Measurements from ENCODE around the gene ZFYVE28. TPM values are rescaled to one million over a fixed set of nuclear protein-coding genes. Genes with fewer than 3 reads are reported as not detected.

Gene ZFYVE28
- total RNA-seq, 2 donors from 2014 or later: 6.6 to 30.2 TPM

GRCh38 chr4:2372488-2373030, 45.9 kb downstream of the ZFYVE28 start:
- intact Hi-C loops (cut with DNase I): no loop called here
- no peak overlapping the region for H3K27ac ChIP-seq
- no peaks in the 10 kb centered on the region for H3K4me1 ChIP-seq (replicated peaks)
- TF ChIP-seq POLR2A (IDR thresholded peaks at IDR 0.05) (no peak), POLR2AphosphoS5 (IDR thresholded peaks at IDR 0.05) (no peak), CTCF (IDR thresholded peaks at IDR 0.05) (no peak)
- H3K27me3 ChIP-seq (replicated peaks; ENCODE audit: insufficient read depth): no peaks in the 10 kb centered on the region
- DNase-seq (ENCODE audit: low spot score): no peak
- H3K9me3 ChIP-seq: no peaks in the 10 kb centered on the region
- no peaks in the 10 kb centered on the region for H3K36me3 ChIP-seq
- WGBS: 83% methylated on average over 14 of the region's 14 CpGs
- H3K4me3 ChIP-seq: no peak overlapping the region

GRCh38 chr4:2371765-2372487, 46.5 kb downstream of the ZFYVE28 start:
- Histone ChIP-seq H3K27ac (no peak overlapping the region), H3K4me3 (no peak overlapping the region), H3K4me1 (replicated peaks) (no peaks in the 10 kb centered on the region), H3K36me3 (no peaks in the 10 kb centered on the region), H3K9me3 (no peaks in the 10 kb centered on the region), H3K27me3 (replicated peaks; ENCODE audit: insufficient read depth) (no peaks in the 10 kb centered on the region)
- TF ChIP-seq CTCF (IDR thresholded peaks at IDR 0.05): no peak
- TF ChIP-seq POLR2A (IDR thresholded peaks at IDR 0.05): no peak
- TF ChIP-seq POLR2AphosphoS5 (IDR thresholded peaks at IDR 0.05): no peak
- intact Hi-C loops (cut with DNase I): no loop called here
- 73% methylated on average over 26 of the region's 27 CpGs for WGBS
- DNase-seq (ENCODE audit: low spot score): no peak

GRCh38 chr4:2370597-2371320, 47.7 kb downstream of the ZFYVE28 start:
- TF ChIP-seq POLR2A (IDR thresholded peaks at IDR 0.05): no peak
- no peak for TF ChIP-seq POLR2AphosphoS5 (IDR thresholded peaks at IDR 0.05)
- TF ChIP-seq CTCF (IDR thresholded peaks at IDR 0.05): no peak
- intact Hi-C loops (cut with DNase I): no loop called here
- H3K27me3 ChIP-seq (replicated peaks; ENCODE audit: insufficient read depth): no peaks in the 10 kb centered on the region
- no peak overlapping the region for H3K27ac ChIP-seq
- H3K4me1 ChIP-seq (replicated peaks): no peaks in the 10 kb centered on the region
- H3K4me3 ChIP-seq: no peak overlapping the region
- no peaks in the 10 kb centered on the region for H3K9me3 ChIP-seq
- DNase-seq (ENCODE audit: low spot score): no peak
- WGBS: 84% methylated on average over 25 of the region's 26 CpGs
- H3K36me3 ChIP-seq: no peaks in the 10 kb centered on the region

- intact Hi-C loops (cut with DNase I): no loop called here
- no peak overlapping the region for H3K4me3 ChIP-seq
- H3K4me1 ChIP-seq (replicated peaks): no peaks in the 10 kb centered on the region
- 100% methylated on average over 4 of the region's 4 CpGs for WGBS
- H3K9me3 ChIP-seq: no peaks in the 10 kb centered on the region
- H3K27ac ChIP-seq: no peak overlapping the region
- no peaks in the 10 kb centered on the region for H3K27me3 ChIP-seq (replicated peaks; ENCODE audit: insufficient read depth)
- no peak for TF ChIP-seq POLR2A (IDR thresholded peaks at IDR 0.05)
- TF ChIP-seq CTCF (IDR thresholded peaks at IDR 0.05): no peak
- DNase-seq (ENCODE audit: low spot score): no peak
- H3K36me3 ChIP-seq: no peaks in the 10 kb centered on the region
Measured at GRCh38 chr4:2368746-2369437, 49.6 kb downstream of the ZFYVE28 start.
